HG03565 (cell line): ENCODE results near the gene SMOC1.

Experiments used
- ATAC-seq: cut with Tn5 transposase; IDR thresholded peaks from one replicate; pipeline ENCODE4 v1.9.1; 2021; ENCODE audit warnings: mild to moderate bottlenecking, moderate library complexity; ENCODE audit not compliant: unreplicated experiment

Gene SMOC1

DNA sequence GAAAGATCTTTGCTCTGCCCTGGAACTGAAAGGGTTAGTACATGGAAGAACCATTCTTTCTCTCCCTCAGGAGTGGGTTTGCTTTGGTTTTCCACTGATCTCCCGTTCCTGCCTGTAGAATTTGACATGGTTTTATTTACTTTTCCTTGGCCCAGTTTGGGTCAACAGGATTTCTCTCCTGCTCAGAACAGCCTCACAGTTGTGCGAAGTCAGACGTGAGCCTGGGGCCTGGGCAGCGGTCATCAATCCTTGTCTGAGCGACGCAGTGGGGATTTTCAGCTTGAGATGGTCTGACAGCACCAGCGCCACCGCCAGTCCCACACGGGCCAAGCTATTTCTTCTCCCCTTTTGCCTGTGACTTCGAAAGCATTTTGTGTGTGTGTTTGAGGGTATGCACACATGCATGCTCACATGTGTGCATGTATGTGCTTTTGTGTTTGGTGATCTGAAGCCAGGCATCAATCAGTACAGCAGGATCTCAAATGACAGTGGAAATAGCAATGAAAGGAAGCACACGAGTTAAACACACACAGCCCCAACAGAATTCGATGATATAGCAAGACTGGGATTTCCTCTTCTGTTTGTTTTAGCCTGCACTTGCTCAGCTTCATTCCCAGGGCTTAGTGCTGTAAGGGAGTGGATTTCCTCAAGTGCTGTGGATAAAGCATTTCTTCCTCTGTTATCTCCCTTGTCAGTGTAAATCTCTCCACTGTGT, 58.3 kb downstream of the SMOC1 start:
- ATAC-seq = no peak

DNA sequence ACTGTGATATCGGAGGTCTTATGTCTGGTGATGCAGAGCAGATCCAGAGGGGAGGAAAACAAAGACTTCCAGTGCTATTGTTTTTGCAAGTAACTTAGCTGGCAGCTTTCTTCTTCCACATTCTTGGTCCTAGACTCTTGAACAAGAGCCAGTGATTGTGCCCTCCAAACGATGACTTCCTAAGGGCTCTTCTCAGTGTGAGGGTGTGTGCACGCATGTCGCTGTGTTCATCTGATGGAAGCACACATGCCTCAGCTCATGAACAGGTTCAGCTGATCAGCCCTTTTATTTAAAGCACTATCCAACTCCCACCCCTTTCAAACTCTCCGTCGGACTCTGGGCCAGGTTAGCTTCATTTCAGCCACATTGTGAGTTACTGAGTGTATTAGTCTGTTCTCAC, 59.5 kb downstream of the SMOC1 start:
- ATAC-seq = no peak

DNA sequence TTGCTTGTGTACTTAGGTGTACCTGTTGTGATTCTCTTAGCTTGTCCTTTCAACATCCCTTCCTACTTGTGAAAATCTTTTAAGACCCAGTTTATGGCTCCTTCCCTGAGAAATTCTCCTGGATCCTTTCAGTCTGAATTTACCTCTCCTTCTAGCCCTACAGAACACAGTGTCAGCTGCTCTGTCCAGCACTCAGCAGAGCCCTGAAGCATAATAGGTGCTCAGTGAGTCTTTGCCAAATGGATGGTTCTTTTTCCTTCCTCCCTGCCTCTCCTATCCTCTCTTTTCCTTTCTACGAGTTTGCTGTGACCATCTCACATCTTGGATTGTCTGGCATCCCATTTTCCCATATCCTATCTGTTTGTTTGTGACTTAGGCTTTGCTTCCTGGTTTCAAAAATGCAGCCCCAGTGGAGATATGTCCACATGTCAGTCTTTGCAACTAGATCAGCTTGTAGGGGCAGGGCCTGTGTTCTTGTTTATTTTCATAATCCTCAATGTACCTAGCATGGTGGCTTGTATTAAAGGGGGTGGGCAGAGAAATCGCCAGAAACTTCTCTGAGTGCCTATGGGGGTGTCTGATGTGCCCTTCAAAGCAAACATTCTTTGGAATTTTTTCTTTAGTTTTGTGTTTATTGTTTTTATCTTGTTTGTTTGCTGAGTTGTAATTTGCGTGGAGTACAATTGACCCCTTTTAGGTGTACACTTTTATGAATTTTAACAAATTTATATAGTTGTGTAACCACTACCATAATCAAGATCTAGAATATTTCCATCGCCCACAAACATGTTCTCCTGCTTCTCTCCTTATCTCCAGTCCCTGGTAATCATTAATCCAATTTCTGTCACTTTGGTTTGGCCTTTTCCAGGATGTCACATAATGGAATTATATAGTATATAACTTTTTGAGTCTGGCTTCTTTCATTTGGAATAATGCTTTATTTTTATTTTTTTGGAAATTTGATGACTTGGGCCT, 62.8 kb downstream of the SMOC1 start:
- no peak for ATAC-seq

- ATAC-seq = no peak
Observed at GRCh38 chr14:69943084-69943780, 64.0 kb downstream of the SMOC1 start.

GRCh38 chr14:69945347-69945746, 66.1 kb downstream of the SMOC1 start:
- no peak for ATAC-seq

GRCh38 chr14:69945912-69946311, 66.7 kb downstream of the SMOC1 start:
- no peak for ATAC-seq

GRCh38 chr14:69948351-69948750, 69.1 kb downstream of the SMOC1 start:
- ATAC-seq = no peak

DNA sequence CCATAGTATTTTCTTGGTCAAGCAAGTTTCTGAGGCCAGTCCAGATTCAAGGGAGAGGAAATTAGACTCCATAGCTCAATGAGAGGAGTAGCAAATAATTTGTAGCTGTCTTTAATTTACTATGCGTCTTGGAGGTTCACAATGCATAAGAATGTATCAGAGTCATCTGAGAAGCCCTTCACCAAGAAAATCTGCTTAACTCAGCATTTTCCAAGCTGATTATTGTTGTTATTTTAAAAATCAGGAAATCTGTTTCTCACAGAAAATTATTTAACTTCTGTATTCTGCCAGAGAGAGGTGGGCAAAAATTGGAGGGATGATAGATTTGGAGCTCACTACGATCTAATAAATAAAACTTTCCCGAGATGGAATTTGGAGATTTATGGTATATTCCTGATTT, 72.0 kb downstream of the SMOC1 start:
- no peak for ATAC-seq

DNA sequence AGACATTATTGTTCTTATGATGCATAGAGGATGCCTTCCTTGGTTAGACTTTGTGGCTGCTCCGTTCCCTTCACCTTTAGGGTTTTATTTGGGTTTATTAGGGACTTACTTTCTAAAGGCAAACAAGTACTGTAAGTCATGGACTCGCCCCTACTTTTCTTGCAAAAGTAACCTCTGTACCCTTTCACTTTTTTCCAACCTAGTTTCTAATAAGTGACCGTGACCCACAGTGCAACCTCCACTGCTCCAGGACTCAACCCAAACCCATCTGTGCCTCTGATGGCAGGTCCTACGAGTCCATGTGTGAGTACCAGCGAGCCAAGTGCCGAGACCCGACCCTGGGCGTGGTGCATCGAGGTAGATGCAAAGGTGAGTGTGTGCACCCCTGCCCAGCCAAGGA, 72.7 kb downstream of the SMOC1 start:
- no peak for ATAC-seq

GRCh38 chr14:69953266-69953915, 74.2 kb downstream of the SMOC1 start:
- ATAC-seq = no peak

DNA sequence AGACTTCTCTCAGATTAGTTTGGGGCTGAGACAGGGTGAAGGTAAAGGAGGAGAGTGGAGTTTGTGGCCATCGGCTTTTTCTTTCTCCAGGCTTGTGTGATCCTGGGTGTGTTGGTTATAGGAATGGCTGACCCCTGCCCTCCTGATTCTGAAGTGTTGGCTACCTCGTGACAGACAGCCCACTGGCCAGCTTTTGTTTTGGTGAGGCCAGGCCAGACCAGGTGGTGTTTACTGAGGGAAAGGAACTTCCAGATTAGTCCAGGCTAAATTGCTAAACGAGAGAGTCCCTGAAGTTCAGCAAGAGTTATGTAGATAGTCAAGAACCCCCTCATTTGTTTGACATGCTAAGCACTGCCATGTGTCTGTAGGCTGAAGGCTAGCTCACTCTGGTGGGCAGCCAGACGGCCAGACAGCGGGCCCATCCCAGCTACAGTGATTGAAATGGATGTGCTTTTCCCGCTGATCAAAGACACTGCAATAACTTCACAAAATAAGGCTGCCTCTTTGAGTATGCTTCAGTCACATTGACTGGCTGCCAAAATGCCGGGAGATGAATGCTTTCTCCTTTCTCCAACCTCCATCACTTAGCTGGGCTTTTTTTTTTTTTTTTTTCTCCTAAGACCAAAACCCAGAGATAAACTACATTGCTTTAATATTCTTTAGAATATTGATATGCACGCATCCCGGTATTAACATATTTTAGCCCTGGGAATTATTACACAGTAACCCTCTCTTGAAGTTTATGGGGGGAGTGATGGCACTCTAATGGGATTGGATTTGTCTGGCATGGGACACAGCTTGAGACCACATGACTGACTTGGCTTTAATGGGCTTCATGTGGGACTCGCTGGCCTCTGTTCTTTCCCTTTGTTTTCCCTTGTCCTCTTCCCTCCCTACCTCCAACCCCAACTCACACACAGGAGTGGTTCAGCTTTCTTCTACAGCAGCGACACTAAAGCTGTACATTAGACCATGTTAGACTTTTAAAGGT, 76.9 kb downstream of the SMOC1 start:
- no peak for ATAC-seq

GRCh38 chr14:69956970-69957369, 77.8 kb downstream of the SMOC1 start:
- no peak for ATAC-seq

- no peak for ATAC-seq
Observed at GRCh38 chr14:69957986-69958385, 78.8 kb downstream of the SMOC1 start.

- no peak for ATAC-seq
Observed at GRCh38 chr14:69959136-69959535, 79.9 kb downstream of the SMOC1 start.

DNA sequence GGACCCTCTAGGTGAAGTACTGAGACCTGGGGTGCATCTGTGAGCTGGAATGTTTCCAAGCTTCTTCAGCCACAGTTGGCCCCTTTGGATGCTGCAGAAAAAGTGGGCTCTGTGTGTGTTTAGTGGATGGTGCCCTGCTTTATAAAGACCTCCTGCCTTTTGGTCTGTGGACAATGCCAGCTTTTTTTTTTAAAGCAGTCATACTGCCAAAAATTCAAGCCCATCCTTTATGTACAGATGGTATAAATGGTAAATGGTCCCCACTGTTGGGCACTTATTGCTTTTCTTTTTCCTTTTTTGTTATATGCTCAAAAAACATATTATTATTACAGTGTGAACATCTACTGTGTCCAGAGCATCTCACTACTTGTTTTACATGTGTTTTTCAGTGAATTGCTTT, 81.1 kb downstream of the SMOC1 start:
- ATAC-seq = no peak

GRCh38 chr14:69963966-69964365, 84.8 kb downstream of the SMOC1 start:
- ATAC-seq = no peak

DNA sequence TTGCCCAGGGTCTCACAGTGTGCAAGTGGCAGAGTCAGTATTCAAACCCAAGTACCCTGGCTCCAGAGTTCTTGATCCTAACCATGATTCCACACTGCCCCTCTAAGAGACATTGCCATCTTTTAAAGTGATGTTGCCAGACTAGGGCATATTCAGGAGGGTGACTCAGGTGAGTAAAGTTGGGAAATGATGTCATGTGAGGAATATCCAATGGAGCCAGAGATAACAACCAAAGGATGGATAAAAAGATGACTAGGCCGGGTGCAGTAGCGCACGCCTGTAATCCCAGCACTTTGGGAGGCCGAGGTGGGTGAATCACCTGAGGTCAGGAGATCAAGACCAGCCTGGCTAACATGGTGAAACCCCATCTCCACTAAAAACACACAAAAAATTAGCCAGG, 85.6 kb downstream of the SMOC1 start:
- ATAC-seq = no peak

- no peak for ATAC-seq
Observed at GRCh38 chr14:69968132-69968531, 88.9 kb downstream of the SMOC1 start.

DNA sequence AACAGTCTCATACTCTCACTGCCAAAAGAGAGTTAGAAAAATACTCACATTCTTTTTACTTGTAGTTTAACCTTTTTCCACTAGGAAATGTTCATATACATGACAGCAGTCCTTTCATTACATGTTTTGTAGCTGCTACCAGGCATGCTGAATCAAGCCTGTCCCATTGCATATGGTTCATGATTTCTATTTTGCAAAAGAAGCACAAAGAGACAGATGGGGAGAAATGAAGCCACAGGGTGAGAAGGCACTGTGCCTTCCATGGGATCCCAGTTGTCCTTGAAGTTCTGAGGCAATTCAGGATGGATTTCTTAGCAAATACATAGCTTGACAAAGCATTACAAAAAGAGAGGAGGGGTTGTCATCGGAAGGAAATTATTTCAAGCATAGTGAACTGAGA, 89.5 kb downstream of the SMOC1 start:
- ATAC-seq = no peak

DNA sequence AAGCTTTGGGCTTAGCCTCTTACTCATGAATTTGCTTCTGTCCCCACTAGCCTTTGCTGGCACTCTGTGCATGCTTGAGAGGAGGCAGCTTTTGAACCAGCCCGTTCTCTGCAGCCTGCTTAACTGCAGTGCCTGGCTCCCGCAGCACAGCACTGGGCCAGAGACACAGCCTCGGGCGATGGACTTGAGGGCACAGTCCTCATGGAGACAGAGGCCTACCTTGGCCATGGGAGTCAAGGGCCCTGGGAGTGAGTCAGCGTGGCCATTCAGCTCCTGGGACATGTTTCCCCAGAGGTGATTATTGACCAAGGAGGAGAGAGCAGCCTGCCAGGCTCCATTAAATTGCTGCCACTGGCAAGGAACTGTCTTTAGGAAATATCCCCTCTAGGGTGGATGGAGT, 93.5 kb downstream of the SMOC1 start:
- ATAC-seq = no peak
